Measurements from ENCODE around the gene AGRP. TPM values are rescaled to one million over a fixed set of nuclear protein-coding genes. Genes with fewer than 3 reads are reported as not detected.

Gene AGRP, protein sequence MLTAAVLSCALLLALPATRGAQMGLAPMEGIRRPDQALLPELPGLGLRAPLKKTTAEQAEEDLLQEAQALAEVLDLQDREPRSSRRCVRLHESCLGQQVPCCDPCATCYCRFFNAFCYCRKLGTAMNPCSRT
- not detected for total RNA-seq
- long read RNA-seq, result 0 reads

DNA sequence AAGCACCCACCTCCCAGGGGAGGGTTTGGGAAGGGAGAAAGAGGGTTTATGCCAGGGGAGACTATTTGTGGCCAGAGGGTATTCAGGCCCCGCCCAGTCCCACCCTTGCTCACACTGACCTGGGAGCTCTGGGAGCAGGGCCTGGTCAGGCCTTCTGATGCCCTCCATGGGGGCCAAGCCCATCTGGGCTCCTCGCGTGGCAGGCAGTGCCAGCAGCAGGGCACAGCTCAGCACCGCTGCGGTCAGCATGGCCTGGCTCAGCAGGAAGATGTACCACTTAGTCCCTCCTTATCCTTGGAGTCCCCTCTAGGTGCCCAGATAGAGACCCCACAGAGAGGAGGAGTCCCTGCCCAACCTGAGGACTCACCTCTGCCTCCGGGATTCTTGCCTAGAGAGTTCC is at the start of gene AGRP:
AGRP (minus strand) TSS at position 398 of the 400 bp plus-strand sequence; CDS start at position 249, 149 bp downstream.
- intact Hi-C loops (cut with DNase I), result no loop called here
- DNase-seq, result no peak
- no peak for ATAC-seq

DNA sequence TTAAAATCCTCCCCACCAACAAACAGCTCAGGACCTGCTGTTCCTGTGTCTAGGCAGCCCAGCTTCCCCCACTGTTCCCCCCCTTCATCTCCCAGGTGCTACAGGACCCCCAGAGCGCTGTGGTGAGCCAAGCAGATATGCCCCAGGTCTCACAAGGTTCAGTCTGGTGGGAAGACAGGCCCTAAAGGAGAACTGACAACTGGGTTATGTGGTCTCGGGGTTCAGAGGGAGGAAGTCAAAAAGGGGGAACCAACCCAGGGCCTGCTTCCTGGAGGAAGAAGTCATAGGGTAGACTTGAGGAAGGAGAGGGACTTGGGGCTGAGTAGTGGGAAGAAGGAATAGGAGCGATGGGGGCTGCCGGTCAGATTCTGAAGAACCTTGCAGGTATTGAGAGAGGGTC is 47.9 kb upstream of the AGRP start:
- DNase-seq, result no peak
- no peak for ATAC-seq
- intact Hi-C loops (cut with DNase I), result no loop called here

DNA sequence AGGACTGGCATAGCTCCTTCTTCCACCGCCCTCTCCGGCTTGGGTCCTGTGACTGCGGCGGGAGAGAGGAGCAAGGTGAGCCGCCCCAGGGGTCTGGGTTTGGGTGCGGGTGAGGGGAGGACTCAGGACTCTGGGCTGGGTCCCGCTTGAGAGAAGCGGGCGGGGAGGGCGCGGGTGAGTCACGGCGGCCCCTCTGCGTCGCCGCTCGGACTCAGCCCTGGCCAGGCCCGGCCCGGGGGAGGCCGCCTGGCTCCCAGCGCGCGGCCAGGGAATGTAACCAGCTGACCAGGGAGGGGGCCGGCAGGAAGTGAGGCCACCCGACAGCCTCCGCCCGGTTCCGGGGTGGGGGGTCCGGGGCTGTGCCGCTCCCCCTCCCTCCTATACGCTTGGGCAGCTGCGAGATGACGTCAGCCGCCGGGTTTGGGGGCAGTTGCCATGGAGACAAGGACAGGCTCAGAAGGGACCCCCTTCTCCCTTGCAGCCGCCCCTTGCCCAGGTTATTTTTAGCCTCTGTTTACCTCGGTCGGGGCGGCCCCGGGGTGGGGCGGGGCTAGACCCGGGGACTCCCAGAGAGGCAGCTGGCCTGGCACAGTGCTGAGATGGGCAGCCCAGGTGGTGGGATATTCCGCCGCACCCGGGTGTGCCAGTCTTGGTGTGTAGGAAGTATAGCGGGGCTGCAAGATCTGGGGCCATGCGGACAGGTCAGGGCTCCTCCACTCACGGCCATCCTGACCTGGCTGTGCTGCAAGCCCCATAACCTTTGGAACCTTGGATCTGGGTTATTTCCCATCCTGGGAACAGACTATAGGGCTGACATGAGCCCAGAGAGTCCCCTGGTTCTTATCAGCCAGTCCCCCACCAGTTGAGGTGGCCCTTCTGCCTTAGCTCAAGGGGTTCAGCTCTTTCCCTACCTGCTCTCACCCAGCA is 46.9 kb upstream of the AGRP start:
- DNase-seq (peak; percentile 87), ATAC-seq (peak; percentile 81 to 84)
- intact Hi-C loops (cut with DNase I), result no loop called here

GRCh38 chr16:67529582-67530012 is 46.2 kb upstream of the AGRP start:
- ATAC-seq, result peak; percentile 2 to 17
- intact Hi-C loops (cut with DNase I), result loop anchor here (2.0 to 10.0 kb wide), 2 partner anchors 33 to 135 kb away; partner anchors contain the start of genes ACD (in 1 of the 2), C16orf86 (in 1 of the 2), CTCF (in 1 of the 2) and ENKD1 (in 1 of the 2)
- no peak for DNase-seq

GRCh38 chr16:67528870-67529581 is 45.7 kb upstream of the AGRP start:
- intact Hi-C loops (cut with DNase I), result loop anchor here (2.0 to 10.0 kb wide), 2 partner anchors 34 to 136 kb away; partner anchors contain the start of genes ACD (in 1 of the 2), C16orf86 (in 1 of the 2), CTCF (in 1 of the 2) and ENKD1 (in 1 of the 2)
- ATAC-seq (peak; percentile 39 to 45), DNase-seq (peak; percentile 67)

GRCh38 chr16:67528222-67528869 is 45.0 kb upstream of the AGRP start, which contains the start of gene RIPOR1:
Gene RIPOR1, plus strand, starts transcription at chr16:67528829. Its CDS starts 9,618 bp downstream, at chr16:67538447.
- intact Hi-C loops (cut with DNase I), result loop anchor here (2.0 to 10.0 kb wide), 2 partner anchors 34 to 136 kb away; partner anchors contain the start of genes ACD (in 1 of the 2), C16orf86 (in 1 of the 2), CTCF (in 1 of the 2) and ENKD1 (in 1 of the 2)
- ATAC-seq, result peak; percentile 60 to 76
- DNase-seq, result peak; percentile 79

DNA sequence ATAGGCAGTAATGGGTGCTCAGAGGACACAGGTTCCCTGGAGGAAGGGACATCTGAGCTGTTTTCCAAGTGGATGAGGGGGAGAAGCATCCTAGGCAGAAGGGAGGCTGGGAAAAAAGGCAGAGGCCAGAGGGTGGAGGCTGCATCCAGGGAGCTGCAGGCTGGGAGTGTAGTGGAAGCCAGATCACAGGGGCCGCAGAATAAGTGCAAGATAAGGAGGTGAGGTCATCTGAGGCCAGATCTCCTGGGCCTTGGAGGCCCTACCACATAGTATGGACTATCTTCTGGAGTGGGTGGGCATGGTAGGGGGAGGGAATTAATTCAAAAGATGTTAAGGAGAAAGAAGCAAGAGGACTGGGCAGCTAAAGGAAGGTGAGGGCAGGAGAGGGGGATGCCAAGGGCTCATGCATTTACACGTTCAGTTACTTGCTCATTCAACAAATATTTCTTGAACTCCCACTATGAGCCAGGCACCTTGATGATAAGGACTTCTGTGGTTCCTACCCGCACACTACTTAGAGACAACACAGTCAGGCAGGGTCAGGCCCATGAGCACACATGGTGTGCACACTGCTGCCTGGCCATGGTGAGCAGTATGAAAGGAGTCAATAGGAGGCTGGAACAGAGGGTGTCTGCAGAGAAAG is 42.9 kb upstream of the AGRP start:
- intact Hi-C loops (cut with DNase I), result loop anchor here in 1 of 2 donors (10.0 kb wide), 1 partner anchor 139 kb away; the partner anchor contains the start of genes ACD, C16orf86, ENKD1 and PARD6A
- ATAC-seq, result no peak
- DNase-seq, result no peak

- intact Hi-C loops (cut with DNase I), result loop anchor here in 1 of 2 donors (10.0 kb wide), 1 partner anchor 139 kb away; the partner anchor contains the start of genes ACD, C16orf86, ENKD1 and PARD6A
- no peak for DNase-seq
These were observed 42.0 kb upstream of the AGRP start for GRCh38 chr16:67525176-67525860.

DNA sequence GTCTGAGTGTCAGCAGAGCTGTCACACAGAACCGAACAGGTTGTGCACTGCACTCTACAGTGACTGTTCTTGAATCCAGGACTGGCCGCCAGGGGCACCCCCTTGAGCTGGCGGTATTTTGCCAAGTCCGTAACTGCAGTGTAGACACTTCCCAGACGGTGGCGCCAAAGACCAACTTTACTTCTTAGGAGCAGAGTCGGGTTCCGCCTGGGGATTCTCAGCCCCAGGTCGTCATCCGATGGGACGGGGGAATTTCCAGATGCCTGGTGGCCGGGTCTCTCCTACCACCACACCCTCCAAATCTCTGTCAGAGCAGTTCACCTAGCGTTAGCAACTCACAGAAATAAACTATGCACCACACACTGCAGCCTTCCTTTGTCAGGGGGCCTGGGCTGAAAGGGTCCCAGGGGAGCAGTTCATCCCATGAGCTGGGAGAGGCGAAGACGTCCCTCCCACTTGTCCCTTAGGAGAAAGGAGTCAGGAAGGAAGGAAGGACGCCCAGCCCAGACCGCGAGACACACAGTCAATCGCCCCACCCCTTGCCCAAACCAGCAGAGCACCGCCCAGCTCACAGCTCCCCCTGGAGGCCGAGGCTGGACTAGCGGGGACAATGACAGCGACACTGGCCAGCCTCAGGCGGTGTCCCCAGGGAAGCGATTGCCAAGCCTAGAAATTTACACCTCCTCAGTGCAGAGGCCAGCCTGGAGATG is 37.9 kb upstream of the AGRP start:
- intact Hi-C loops (cut with DNase I), result loop anchor here (2.0 to 10.0 kb wide), 4 partner anchors 42 to 148 kb away; partner anchors contain the start of genes ACD (in 1 of the 2), C16orf86 (in 1 of the 2), CTCF (in 1 of the 2) and ENKD1 (in 1 of the 2)
- peak; percentile 92 to 94 for ATAC-seq

More at GRCh38 chr16:67525176-67525860, 42.0 kb upstream of the AGRP start:
- ATAC-seq, result no peak

GRCh38 chr16:67519242-67519641 is 35.9 kb upstream of the AGRP start:
- no peak for DNase-seq
- ATAC-seq, result no peak
- intact Hi-C loops (cut with DNase I), result no loop called here

More for the DNA sequence above, 37.9 kb upstream of the AGRP start:
- peak; percentile 95 for DNase-seq

GRCh38 chr16:67518676-67519075 is 35.3 kb upstream of the AGRP start:
- DNase-seq (no peak), ATAC-seq (no peak)
- intact Hi-C loops (cut with DNase I), result no loop called here

DNA sequence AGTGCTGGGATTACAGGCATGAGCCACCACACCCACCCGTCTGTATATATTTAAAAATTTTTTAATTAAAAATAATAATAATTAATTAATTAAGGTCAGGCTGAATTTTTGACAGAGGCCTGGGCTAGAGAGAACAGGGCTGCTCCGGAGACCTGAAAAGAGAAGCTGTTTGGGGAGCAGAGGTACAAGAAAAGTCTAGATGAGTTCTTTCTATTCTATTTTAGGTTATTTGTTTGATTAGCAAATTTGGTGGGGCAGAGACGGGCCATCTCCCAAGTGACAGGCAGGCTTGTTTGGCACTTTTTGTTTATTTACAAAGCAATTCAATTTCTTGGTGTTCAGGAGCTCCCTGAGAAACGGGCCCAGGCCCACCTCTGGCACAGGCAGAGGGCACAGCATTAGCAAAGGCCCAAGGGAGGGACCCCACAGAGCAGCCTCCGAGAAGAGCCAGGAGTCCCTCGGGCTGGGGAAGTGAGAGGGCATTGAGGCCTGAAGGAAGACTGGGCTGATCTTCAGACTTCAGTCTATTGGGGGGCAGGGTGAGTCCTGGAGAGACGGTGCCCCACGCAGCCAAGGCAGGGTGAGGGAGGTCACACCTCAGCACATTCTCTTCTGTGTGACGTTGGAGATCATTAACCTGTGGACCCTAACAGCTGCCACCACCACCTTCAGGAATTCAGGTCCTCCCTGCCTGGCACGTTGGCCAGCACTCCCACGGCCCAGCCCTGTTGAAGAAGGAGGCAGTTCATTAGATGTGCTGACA is 34.5 kb upstream of the AGRP start:
- DNase-seq (no peak), ATAC-seq (no peak)
- intact Hi-C loops (cut with DNase I), result no loop called here

DNA sequence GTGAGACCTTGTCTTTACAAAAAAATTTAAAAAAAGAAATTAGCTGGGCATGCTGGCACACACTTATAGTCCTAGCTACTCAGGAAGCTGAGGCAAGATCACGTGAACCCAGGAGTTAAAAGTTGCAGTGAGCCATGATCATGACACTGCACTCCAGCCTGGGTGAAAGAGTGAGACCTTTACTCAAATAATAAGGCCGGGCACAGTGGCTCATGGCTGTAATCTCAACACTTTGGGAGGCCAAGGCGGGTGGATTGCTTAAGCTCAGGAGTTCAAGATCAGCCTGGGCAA is 33.8 kb upstream of the AGRP start:
- intact Hi-C loops (cut with DNase I), result no loop called here
- ATAC-seq, result no peak
- DNase-seq, result no peak

DNA sequence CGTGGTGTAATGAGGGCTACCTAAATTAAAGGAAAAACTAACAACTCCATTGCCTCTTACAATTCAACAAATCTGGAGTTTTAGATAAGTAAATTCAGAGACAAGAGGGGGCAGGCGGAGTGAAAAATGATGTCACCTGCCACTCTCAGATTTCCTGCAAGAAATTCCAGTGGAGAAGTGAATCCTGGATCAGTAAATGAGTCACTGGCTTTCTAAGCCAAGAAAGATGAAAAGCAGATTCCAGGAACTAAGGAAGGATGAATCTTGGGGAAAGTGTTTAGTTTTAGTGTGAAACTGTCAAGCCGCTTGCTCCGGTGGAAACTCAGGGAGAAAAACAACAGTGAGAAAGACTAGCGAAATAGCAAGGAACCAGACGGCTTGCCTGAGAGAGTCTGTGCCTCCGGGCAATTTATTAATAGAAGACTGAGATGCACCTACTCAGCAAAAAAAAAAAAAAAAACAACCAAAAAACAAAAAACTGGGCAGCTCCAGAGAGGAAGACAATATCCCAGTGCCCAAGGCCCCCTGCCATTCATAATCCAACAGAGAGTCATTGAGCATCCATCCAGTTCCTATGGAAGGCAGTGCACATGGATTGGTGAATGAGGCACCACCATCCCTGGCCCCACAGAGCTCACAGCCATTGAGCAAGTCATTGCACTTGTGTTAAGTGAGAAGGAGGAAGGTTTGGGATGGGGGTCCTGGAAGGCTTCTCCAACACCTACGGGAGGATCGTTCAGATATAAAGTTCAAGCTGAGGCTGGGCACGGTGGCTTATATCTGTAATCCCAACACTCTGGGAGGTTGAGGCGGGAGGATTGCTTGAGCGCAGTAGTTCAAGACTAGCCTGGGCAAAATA is 33.2 kb upstream of the AGRP start:
- intact Hi-C loops (cut with DNase I), result no loop called here
- DNase-seq, result no peak
- no peak for ATAC-seq

GRCh38 chr16:67514382-67514828 is 31.1 kb upstream of the AGRP start:
- intact Hi-C loops (cut with DNase I), result loop anchor here in 1 of 2 donors (2.0 kb wide), 1 partner anchor 20 kb away; no protein-coding TSS in a partner anchor
- DNase-seq (peak; percentile 88), ATAC-seq (peak; percentile 65 to 68)
